HG03045 (cell line): ENCODE data around the gene EVPLL.
"Not testable (repeated sequence)": the region's sequence is repeated elsewhere in the genome, so short reads cannot be mapped to it uniquely, and the experiment has no call there.

Experiments
- ATAC-seq: cut with Tn5 transposase; IDR thresholded peaks from one replicate; pipeline ENCODE4 v1.9.1; 2021; ENCODE audit warnings: mild to moderate bottlenecking, moderate library complexity; ENCODE audit not compliant: unreplicated experiment

Gene EVPLL

GRCh38 chr17:18422464-18422863 is 44.9 kb downstream of the EVPLL start:
- not testable (repeated sequence) for ATAC-seq

DNA sequence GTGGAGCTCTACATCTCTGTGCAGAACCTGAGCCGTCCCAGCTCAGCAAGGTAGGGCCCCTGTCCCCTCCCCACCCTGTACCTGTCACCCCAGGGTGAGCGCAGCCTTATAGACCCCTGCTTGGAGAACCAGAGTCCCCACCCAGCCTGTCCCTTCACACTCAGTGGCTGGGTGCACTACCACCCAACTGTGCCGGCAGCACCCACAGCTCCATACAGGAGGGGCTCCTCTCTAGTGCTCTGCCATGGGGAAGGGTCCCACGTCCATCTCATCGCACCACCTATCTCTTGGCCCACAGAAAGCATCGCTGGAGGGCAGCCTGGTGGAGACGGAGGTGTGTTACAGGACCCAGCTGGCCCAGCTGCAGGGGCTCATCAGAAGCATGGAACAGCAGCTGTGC is 45.4 kb downstream of the EVPLL start:
- not testable (repeated sequence) for ATAC-seq

DNA sequence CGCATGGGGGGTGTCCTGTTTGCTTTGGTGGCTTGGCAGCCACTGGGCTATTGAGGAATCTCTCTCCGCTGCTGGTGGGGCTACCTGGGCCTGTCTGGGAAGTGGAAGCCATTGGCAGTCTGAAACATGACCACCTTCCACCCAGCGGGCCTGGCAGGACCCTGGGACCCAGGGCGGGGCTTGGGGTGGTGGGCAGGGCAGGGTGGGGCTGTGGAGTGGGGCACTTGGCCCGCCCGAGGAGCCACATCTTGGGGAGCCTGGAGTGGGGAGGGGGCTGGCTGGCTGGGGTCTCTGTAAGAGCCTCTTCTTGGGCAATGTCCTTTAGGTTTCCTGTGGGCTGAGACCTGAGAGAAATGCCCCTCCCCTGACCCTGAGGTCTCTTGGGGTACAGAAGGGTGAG is 48.0 kb downstream of the EVPLL start:
- ATAC-seq: not testable (repeated sequence)

DNA sequence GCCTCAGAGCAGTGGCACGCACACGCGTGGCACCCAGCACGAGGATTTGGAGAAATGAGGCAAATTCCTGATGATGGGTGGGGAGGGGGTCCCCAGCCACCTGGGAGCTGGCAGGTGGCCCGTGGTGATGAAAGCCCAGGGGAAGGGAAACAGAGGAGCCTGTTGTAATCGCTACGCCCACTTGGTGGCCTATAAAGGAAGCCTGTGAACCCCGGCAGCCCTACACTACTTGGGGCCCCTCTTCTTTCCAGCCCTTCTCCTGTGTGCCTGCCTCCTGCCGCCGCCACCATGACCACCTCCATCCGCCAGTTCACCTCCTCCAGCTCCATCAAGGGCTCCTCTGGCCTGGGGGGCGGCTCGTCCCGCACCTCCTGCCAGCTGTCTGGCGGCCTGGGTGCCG is 49.1 kb downstream of the EVPLL start:
- not testable (repeated sequence) for ATAC-seq

DNA sequence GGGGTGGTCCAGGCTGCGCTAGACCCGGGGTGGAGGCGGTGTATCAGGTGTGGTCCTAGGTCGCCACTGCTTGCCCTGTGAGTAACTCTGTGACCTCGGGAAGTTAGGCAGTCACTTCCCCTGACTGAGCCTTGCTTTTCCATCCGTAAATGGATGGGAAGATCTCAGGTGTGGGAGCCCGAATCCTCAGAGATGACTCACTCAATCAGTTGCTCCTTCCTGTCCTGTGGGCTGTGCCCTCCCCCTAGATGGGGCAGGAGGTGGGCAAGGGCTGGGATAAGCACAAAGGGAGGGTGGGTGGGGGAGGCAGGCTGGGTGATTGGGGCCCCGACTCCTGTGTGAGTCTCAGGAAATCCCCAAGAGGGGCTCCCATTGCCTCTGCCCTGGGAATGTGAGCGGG is 54.6 kb downstream of the EVPLL start:
- not testable (repeated sequence) for ATAC-seq
